IMR-90 (cell line): ENCODE results near the gene PRUNE2. TPM values are rescaled to one million over a fixed set of nuclear protein-coding genes. Genes with fewer than 3 reads are reported as not detected.

Source experiments
- ATAC-seq: fragments of 200-7000 bp; cut with Tn5 transposase; 2 replicates; pipeline ENCODE4 v1.9.1; 2020; ENCODE audit warnings: low read depth, mild to moderate bottlenecking, moderate library complexity
- BruUV-seq: library from RNA; stranded (reverse); fragments of 400-500 nt; replicated peaks from 2 replicates; lab custom pipeline; 2021; lab: Mats Ljungman, UMichigan
- CTCF ChIA-PET: fragments of 300-600 bp; formaldehyde crosslinking; extraction: SDS; loops from one replicate; lab custom pipeline; 2021; ENCODE audit warnings: antibody characterized with exemption; lab: Yijun Ruan, JAX
- POLR2A ChIA-PET: fragments of 300-600 bp; sonication (Branson Sonifier 250); formaldehyde crosslinking; loops from one replicate; lab custom pipeline; 2022; ENCODE audit warnings: antibody characterized with exemption; ENCODE audit not compliant: unreplicated experiment; lab: Charles Lee
- DNase-seq: peaks from one replicate; pipeline ENCODE4 v3.0.0; 2013
- H2AFZ ChIP-seq: replicated peaks from 2 replicates; pipeline ENCODE3; 2013; ENCODE audit warnings: low read length, mild to moderate bottlenecking; ENCODE audit not compliant: poor library complexity
- H2AK5ac ChIP-seq: 2 replicates; pipeline ENCODE4 v1.6.1; 2013; ENCODE audit warnings: low read depth, low read length, inconsistent platforms
- H2AK9ac ChIP-seq: replicated peaks from 2 replicates; pipeline ENCODE3; 2013; ENCODE audit warnings: mild to moderate bottlenecking, low read depth, low read length, moderate library complexity; ENCODE audit not compliant: poor library complexity
- H2BK120ac ChIP-seq: 2 replicates; pipeline ENCODE4 v1.6.1; 2013; ENCODE audit warnings: low read depth, low read length, inconsistent platforms
- H2BK15ac ChIP-seq: 3 replicates; pipeline ENCODE4 v1.6.1; 2013; ENCODE audit warnings: low read depth, low read length, inconsistent platforms
- H2BK20ac ChIP-seq: 2 replicates; pipeline ENCODE4 v1.6.1; 2013; ENCODE audit warnings: low read depth, mild to moderate bottlenecking, inconsistent platforms, low read length, moderate library complexity
- H2BK5ac ChIP-seq: 2 replicates; pipeline ENCODE4 v1.6.1; 2013; ENCODE audit warnings: mild to moderate bottlenecking, low read depth, low read length, inconsistent platforms; ENCODE audit not compliant: poor library complexity, severe bottlenecking
- H3K14ac ChIP-seq: replicated peaks from 2 replicates; pipeline ENCODE4 v1.6.1; 2013; ENCODE audit warnings: low read depth, low read length, inconsistent platforms
- H3K18ac ChIP-seq: 2 replicates; pipeline ENCODE4 v1.6.1; 2013; ENCODE audit warnings: low read depth, low read length, control low read depth
- H3K23ac ChIP-seq: 2 replicates; pipeline ENCODE4 v1.6.1; 2013; ENCODE audit warnings: low read depth, low read length, inconsistent platforms
- H3K27ac ChIP-seq: 2 replicates; pipeline ENCODE4 v1.5.1; 2013; ENCODE audit warnings: mild to moderate bottlenecking, control low read depth, low read length; ENCODE audit not compliant: insufficient read depth
- H3K27me3 ChIP-seq: 2 replicates; pipeline ENCODE4 v1.6.1; 2013; ENCODE audit warnings: low read length; ENCODE audit not compliant: control insufficient read depth, insufficient read depth
- H3K36me3 ChIP-seq: 2 replicates; pipeline ENCODE4 v1.6.1; 2013; ENCODE audit warnings: low read length, mixed read lengths; ENCODE audit not compliant: control insufficient read depth, insufficient read depth
- H3K4ac ChIP-seq: 2 replicates; pipeline ENCODE4 v1.6.1; 2013; ENCODE audit warnings: low read depth, low read length, inconsistent platforms
- H3K4me1 ChIP-seq: 2 replicates; pipeline ENCODE4 v1.6.1; 2013; ENCODE audit warnings: low read length, mixed read lengths; ENCODE audit not compliant: control insufficient read depth, insufficient read depth
- H3K4me2 ChIP-seq: 2 replicates; pipeline ENCODE4 v1.6.1; 2013; ENCODE audit warnings: low read depth, mild to moderate bottlenecking, control low read depth, low read length, moderate library complexity
- H3K4me3 ChIP-seq: 2 replicates; pipeline ENCODE4 v1.5.1; 2013; ENCODE audit warnings: low read depth, mild to moderate bottlenecking, control low read depth, low read length, moderate library complexity; ENCODE audit not compliant: insufficient read depth
- H3K56ac ChIP-seq: 2 replicates; pipeline ENCODE4 v1.6.1; 2013; ENCODE audit warnings: low read length, inconsistent platforms; ENCODE audit not compliant: insufficient read depth; ENCODE audit errors: extremely low read depth
- H3K79me1 ChIP-seq, 2 experiments: 2 replicates each; pipeline ENCODE4 v1.6.1; 2013; ENCODE audit warnings: low read length in 2 of 2, inconsistent platforms in 1 of 2, low read depth in 1 of 2
- H3K9ac ChIP-seq: 2 replicates; pipeline ENCODE4 v1.6.1; 2013; ENCODE audit warnings: low read depth, low read length, control low read depth
- H3K9me1 ChIP-seq: 2 replicates; pipeline ENCODE4 v1.6.1; 2013; ENCODE audit warnings: low read length, inconsistent platforms; ENCODE audit not compliant: insufficient read depth
- H3K9me3 ChIP-seq: 2 replicates; pipeline ENCODE4 v1.6.1; 2013; ENCODE audit warnings: low read length; ENCODE audit not compliant: control insufficient read depth, insufficient read depth
- H4K20me1 ChIP-seq: 2 replicates; pipeline ENCODE4 v1.6.1; 2013; ENCODE audit warnings: low read length, inconsistent platforms; ENCODE audit not compliant: insufficient read depth
- H4K5ac ChIP-seq: 2 replicates; pipeline ENCODE4 v1.6.1; 2013; ENCODE audit warnings: mild to moderate bottlenecking, low read depth, low read length, control low read depth
- H4K8ac ChIP-seq, 2 experiments: 2 replicates each; pipeline ENCODE4 v1.6.1; 2013; ENCODE audit warnings: low read depth in 2 of 2, low read length in 2 of 2, control low read depth in 1 of 2, inconsistent platforms in 1 of 2
- H4K91ac ChIP-seq: 2 replicates; pipeline ENCODE4 v1.6.1; 2013; ENCODE audit warnings: low read depth, low read length, inconsistent platforms; ENCODE audit not compliant: insufficient read depth
- BHLHE40 ChIP-seq: fragments of 150-350 bp; IDR thresholded peaks from 2 replicates; pipeline ENCODE4 v1.6.1; 2016; ENCODE audit warnings: mild to moderate bottlenecking, low read depth, low read length
- RCOR1 ChIP-seq: IDR thresholded peaks from 2 replicates; pipeline ENCODE4 v1.6.1; 2012; ENCODE audit warnings: mild to moderate bottlenecking, low read length, improper control_type of control experiment; ENCODE audit not compliant: insufficient replicate concordance
- RFX5 ChIP-seq: IDR thresholded peaks from 2 replicates; pipeline ENCODE4 v1.8.0; 2012; ENCODE audit warnings: low read depth, mild to moderate bottlenecking, low read length, moderate library complexity
- WGBS, 2 experiments: methylation state at CpG; one replicate each; pipeline versions ENCODE4 v1.1.5 to v1.1.7; 2013; ENCODE audit warnings: missing lambda C conversion rate in 2 of 2; ENCODE audit not compliant: insufficient read length in 1 of 2; ENCODE audit errors: extremely low coverage in 2 of 2; 5-methylcytosine and 5-hydroxymethylcytosine counted together
- dilution Hi-C: fragments of 300-500 bp; cut with HindIII; formaldehyde crosslinking; loops from one replicate; pipeline ENCODE4 v1.14.3; 2018; ENCODE audit warnings: low sequenced_read_pairs; ENCODE audit not compliant: unreplicated experiment
- in situ Hi-C: fragments of 300-500 bp; cut with MboI; formaldehyde crosslinking; loops from 3 replicates; pipeline ENCODE4 v1.14.3; 2019; ENCODE audit warnings: low sequenced_read_pairs, inconsistent platforms, mixed read lengths
- intact Hi-C: fragments of 100-400 bp; cut with micrococcal nuclease; formaldehyde crosslinking; loops from 2 replicates; pipeline ENCODE4 v1.10.0; 2022
- polyA plus RNA-seq, 3 experiments: library from polyadenylated mRNA; depleted of rRNA; stranded (reverse); fragments of >200 nt; gene quantifications; 2 replicates each; pipeline ENCODE4 v1.2.3, GENCODE V29; 2012; ENCODE audit warnings: low replicate concordance in 1 of 3
- total RNA-seq: library from RNA; depleted of rRNA; stranded (reverse); fragments of >200 nt; gene quantifications from 2 replicates; pipeline ENCODE4 v1.2.3, GENCODE V29; 2012
- TF ChIP-seq, protein P1 (sequence below): fragments of 150-350 bp; IDR thresholded peaks from 2 replicates; pipeline ENCODE4 v1.6.1; 2016; ENCODE audit warnings: low read depth, mild to moderate bottlenecking, low read length, moderate library complexity, borderline replicate concordance
- TF ChIP-seq, protein P2 (sequence below): conservative IDR thresholded peaks from 2 replicates; pipeline ENCODE4 v1.5.1; 2012; ENCODE audit warnings: mild to moderate bottlenecking, low read depth, low read length, improper control_type of control experiment

Gene PRUNE2
- total and polyA plus RNA-seq, 2 of the 4 experiments (the other 2 are of a cell fraction) = 0.70 to 1.6 TPM

DNA sequence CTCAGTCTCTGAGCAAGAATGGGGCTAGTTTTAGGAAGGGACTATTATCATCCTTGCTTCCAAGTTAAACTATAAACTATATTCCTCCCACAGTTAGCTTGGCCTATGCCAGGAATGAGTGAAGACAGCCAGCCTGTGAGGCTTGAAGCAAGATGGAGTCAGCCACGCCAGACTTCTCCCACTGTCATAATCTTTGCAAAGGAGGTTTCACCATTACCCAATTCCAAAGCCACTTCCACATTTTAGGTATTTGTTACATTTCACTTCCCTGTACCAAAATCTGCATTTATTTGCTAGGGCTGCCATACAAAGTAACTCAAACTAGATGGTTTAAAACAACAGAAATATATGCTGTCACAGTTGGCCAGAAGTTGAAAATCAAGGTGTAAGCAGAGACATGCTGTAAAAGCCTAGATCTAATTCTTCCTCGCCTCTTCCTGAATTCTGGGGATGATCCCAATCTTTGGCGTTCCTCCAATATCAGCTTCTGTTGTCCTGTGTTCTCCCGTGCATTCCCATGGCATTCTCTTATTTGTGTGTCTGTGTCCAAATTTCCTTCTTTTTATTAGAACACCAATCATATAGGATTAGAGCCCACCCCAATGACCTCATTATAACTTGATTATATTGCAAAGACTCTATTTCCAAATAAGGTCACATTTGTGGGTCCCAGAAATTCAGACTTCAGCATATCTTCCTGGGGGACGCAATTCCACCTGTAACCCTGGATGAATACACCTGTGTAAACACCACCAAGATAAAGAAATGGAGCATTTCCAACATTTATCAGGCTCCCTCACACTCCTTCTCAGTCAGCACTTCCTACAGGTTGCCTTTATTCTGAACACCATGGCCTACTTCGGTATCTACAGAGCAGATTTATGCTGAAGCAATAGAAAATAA is 320.2 kb downstream of the PRUNE2 start:
- no peaks in the 10 kb centered on the region for H3K9me3 ChIP-seq
- ChIA-PET CTCF (no interaction called here), POLR2A (no interaction called here)
- no TSS peak for BruUV-seq
- H3K23ac ChIP-seq = no peak overlapping the region
- H2BK15ac ChIP-seq = no peak overlapping the region
- H2BK5ac ChIP-seq = no peak overlapping the region
- ATAC-seq (no peak), DNase-seq (no peak)
- no peak overlapping the region for H2AK9ac ChIP-seq
- H3K9ac ChIP-seq = no peak overlapping the region
- no peaks in the 10 kb centered on the region for H4K20me1 ChIP-seq
- no peak overlapping the region for H4K5ac ChIP-seq
- intact Hi-C loops (no loop called here), in situ Hi-C loops (no loop called here), dilution Hi-C loops (no loop called here)
- WGBS, 2 experiments = 83% methylated on average over 1 of the region's 6 CpGs; no CpG with 5 or more reads in 1 of the 2 experiments
- no peak overlapping the region for H3K56ac ChIP-seq
- no peaks in the 10 kb centered on the region for H3K9me1 ChIP-seq
- H3K4ac ChIP-seq = no peak overlapping the region
- no peak overlapping the region for H3K4me3 ChIP-seq
- H3K27me3 ChIP-seq = peaks cover 7% of the 10 kb centered on the region
- no peak overlapping the region for H3K18ac ChIP-seq
- no peaks in the 10 kb centered on the region for H3K4me1 ChIP-seq
- no peak overlapping the region for H2BK20ac ChIP-seq
- H2AFZ ChIP-seq = no peak overlapping the region
- H3K36me3 ChIP-seq = no peaks in the 10 kb centered on the region
- TF ChIP-seq RCOR1 (no peak), BHLHE40 (no peak), RFX5 (no peak)
- TF ChIP-seq, protein P1, sequence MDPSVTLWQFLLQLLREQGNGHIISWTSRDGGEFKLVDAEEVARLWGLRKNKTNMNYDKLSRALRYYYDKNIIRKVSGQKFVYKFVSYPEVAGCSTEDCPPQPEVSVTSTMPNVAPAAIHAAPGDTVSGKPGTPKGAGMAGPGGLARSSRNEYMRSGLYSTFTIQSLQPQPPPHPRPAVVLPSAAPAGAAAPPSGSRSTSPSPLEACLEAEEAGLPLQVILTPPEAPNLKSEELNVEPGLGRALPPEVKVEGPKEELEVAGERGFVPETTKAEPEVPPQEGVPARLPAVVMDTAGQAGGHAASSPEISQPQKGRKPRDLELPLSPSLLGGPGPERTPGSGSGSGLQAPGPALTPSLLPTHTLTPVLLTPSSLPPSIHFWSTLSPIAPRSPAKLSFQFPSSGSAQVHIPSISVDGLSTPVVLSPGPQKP = no peak
- TF ChIP-seq, protein P2, sequence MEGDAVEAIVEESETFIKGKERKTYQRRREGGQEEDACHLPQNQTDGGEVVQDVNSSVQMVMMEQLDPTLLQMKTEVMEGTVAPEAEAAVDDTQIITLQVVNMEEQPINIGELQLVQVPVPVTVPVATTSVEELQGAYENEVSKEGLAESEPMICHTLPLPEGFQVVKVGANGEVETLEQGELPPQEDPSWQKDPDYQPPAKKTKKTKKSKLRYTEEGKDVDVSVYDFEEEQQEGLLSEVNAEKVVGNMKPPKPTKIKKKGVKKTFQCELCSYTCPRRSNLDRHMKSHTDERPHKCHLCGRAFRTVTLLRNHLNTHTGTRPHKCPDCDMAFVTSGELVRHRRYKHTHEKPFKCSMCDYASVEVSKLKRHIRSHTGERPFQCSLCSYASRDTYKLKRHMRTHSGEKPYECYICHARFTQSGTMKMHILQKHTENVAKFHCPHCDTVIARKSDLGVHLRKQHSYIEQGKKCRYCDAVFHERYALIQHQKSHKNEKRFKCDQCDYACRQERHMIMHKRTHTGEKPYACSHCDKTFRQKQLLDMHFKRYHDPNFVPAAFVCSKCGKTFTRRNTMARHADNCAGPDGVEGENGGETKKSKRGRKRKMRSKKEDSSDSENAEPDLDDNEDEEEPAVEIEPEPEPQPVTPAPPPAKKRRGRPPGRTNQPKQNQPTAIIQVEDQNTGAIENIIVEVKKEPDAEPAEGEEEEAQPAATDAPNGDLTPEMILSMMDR = no peak
- H3K4me2 ChIP-seq = no peak overlapping the region
- no peak overlapping the region for H4K91ac ChIP-seq
- no peak overlapping the region for H2AK5ac ChIP-seq
- no peak overlapping the region for H3K14ac ChIP-seq
- no peak overlapping the region for H4K8ac ChIP-seq
- H2BK120ac ChIP-seq = no peak overlapping the region
- H3K79me1 ChIP-seq = no peaks in the 10 kb centered on the region
- no peak overlapping the region for H3K27ac ChIP-seq
